ENCODE data around the gene GTPBP2. TPM values are rescaled to one million over a fixed set of nuclear protein-coding genes. Genes with fewer than 3 reads are reported as not detected.
A peak's percentile ranks its signal among the peaks of the same experiment; 100 is the strongest.

Gene GTPBP2
- polyA plus RNA-seq, 1 of the 3 experiments (the other 2 are of a cell fraction), result 83.7 TPM

- no peak overlapping the region for H3K9ac ChIP-seq
- no peak overlapping the region for H3K4me3 ChIP-seq (ENCODE audit: low read depth in 2 of 2, low read length in 1 of 2)
- 49% methylated on average over 12 of the region's 13 CpGs for WGBS (ENCODE audit: low lambda C conversion rate)
- peaks cover 0 to 6% of the 10 kb centered on the region in 2 experiments for H3K36me3 ChIP-seq (replicated peaks in 1 of 2; ENCODE audit: control insufficient read depth in 1 of 2, insufficient read depth in 2 of 2, low read length in 1 of 2)
- H3K9me3 ChIP-seq, result no peaks in the 10 kb centered on the region
- DNase-seq, result peak; percentile 19
- no peaks in the 10 kb centered on the region for H3K9me2 ChIP-seq
- H3K27ac ChIP-seq (ENCODE audit: low read depth in 2 of 2, low read length in 1 of 2), result no peak overlapping the region
- H3F3A ChIP-seq (replicated peaks; ENCODE audit: insufficient read depth), result peaks cover 10% of the 10 kb centered on the region
- H3K4me2 ChIP-seq, result no peak overlapping the region
- ChIA-PET POLR2A (interaction anchor here (1.0 to 6.3 kb wide), 6 partner anchors 10 to 412 kb away, joined by 3 to 33 read pairs (median 4); partner anchors contain the start of genes MAD2L1BP and VEGFA), CTCF (interaction anchor here (0.6 to 7.2 kb wide), 34 partner anchors 8 to 416 kb away, joined by 3 to 118 read pairs (median 5); partner anchors contain the start of genes MRPS18A, RSPH9 and VEGFA)
- H3K4me1 ChIP-seq (ENCODE audit: control insufficient read depth in 1 of 2, insufficient read depth in 2 of 2, low read depth in 1 of 2, low read length in 1 of 2), result peaks cover 0 to 29% of the 10 kb centered on the region in 2 experiments; a peak in 1 of 4 replicates
- no peaks in the 10 kb centered on the region for H3K79me2 ChIP-seq (ENCODE audit: insufficient read depth)
- TF ChIP-seq RCOR1 (IDR thresholded peaks at IDR 0.05; ENCODE audit: low read length) (no peak), CHD2 (IDR thresholded peaks at IDR 0.05; ENCODE audit: low read length, partially characterized antibody) (no peak), FOXM1 (IDR thresholded peaks at IDR 0.05; ENCODE audit: low read depth) (no peak), REST (IDR thresholded peaks at IDR 0.05; ENCODE audit: low read depth, low read length) (no peak), SMC3 (IDR thresholded peaks at IDR 0.05; ENCODE audit: low read depth, low read length) (no peak), RXRA (IDR thresholded peaks at IDR 0.05; ENCODE audit: borderline replicate concordance, low read depth) (no peak), GATA2 (CRISPR knock-in tag; IDR thresholded peaks at IDR 0.05) (no peak), TCF12 (IDR thresholded peaks at IDR 0.05) (no peak), YY1 (IDR thresholded peaks at IDR 0.05; ENCODE audit: low read depth) (no peak), MEF2A (IDR thresholded peaks at IDR 0.05; ENCODE audit: borderline replicate concordance, low read depth) (no peak), FOXJ3 (CRISPR knock-in tag; IDR thresholded peaks at IDR 0.05) (no peak), MAX (IDR thresholded peaks at IDR 0.05; ENCODE audit: low read depth) (no peak)
- no peak overlapping the region for H2AFZ ChIP-seq (ENCODE audit: low read depth)
- H4K20me1 ChIP-seq (ENCODE audit: insufficient read depth), result no peaks in the 10 kb centered on the region
- H3K27me3 ChIP-seq (ENCODE audit: insufficient read depth), result no peaks in the 10 kb centered on the region
Observed at GRCh38 chr6:43666196-43666920, 37.3 kb upstream of the GTPBP2 start.

GRCh38 chr6:43665376-43665775 is 36.3 kb upstream of the GTPBP2 start:
- ChIA-PET CTCF (interaction anchor here (0.5 to 7.2 kb wide), 14 partner anchors 11 to 431 kb away, joined by 3 to 118 read pairs (median 12); partner anchors contain the start of gene VEGFA), POLR2A (interaction anchor here (6.3 kb wide), 1 partner anchor 104 kb away, joined by 33 read pairs; the partner anchor contains the start of gene VEGFA)
- Histone ChIP-seq H3K4me3 (ENCODE audit: low read depth in 2 of 2, low read length in 1 of 2) (no peak overlapping the region), H3K9me3 (no peaks in the 10 kb centered on the region), H3K79me2 (ENCODE audit: insufficient read depth) (no peaks in the 10 kb centered on the region), H3K4me2 (no peak overlapping the region), H3K4me1 (ENCODE audit: control insufficient read depth in 1 of 2, insufficient read depth in 2 of 2, low read depth in 1 of 2, low read length in 1 of 2) (peaks cover 0 to 29% of the 10 kb centered on the region in 2 experiments; a peak in 1 of 4 replicates), H4K20me1 (ENCODE audit: insufficient read depth) (no peaks in the 10 kb centered on the region), H3K27me3 (ENCODE audit: insufficient read depth) (no peaks in the 10 kb centered on the region), H3K9ac (no peak overlapping the region), H3K27ac (ENCODE audit: low read depth in 2 of 2, low read length in 1 of 2) (no peak overlapping the region), H2AFZ (ENCODE audit: low read depth) (no peak overlapping the region), H3F3A (replicated peaks; ENCODE audit: insufficient read depth) (peaks cover 8% of the 10 kb centered on the region), H3K36me3 (replicated peaks in 1 of 2; ENCODE audit: control insufficient read depth in 1 of 2, insufficient read depth in 2 of 2, low read length in 1 of 2) (no peaks in the 10 kb centered on the region), H3K9me2 (no peaks in the 10 kb centered on the region)
- no peak for DNase-seq
- 71% methylated on average over 1 of the region's 1 CpG for WGBS (ENCODE audit: low lambda C conversion rate)
- no peak for TF ChIP-seq YY1 (IDR thresholded peaks at IDR 0.05; ENCODE audit: low read depth)
- TF ChIP-seq FOSL2 (IDR thresholded peaks at IDR 0.05; ENCODE audit: borderline replicate concordance, low read depth), result no peak
- TF ChIP-seq MAX (IDR thresholded peaks at IDR 0.05; ENCODE audit: low read depth), result no peak
- no peak for TF ChIP-seq POLR2AphosphoS5 (IDR thresholded peaks at IDR 0.05; ENCODE audit: low read depth, low read length)
- no peak for TF ChIP-seq SMC3 (IDR thresholded peaks at IDR 0.05; ENCODE audit: low read depth, low read length)
- no peak for TF ChIP-seq CHD2 (IDR thresholded peaks at IDR 0.05; ENCODE audit: low read length, partially characterized antibody)
- TF ChIP-seq TEAD4 (IDR thresholded peaks at IDR 0.05; ENCODE audit: borderline replicate concordance, insufficient read depth), result no peak
- TF ChIP-seq GABPA (IDR thresholded peaks at IDR 0.05; ENCODE audit: low read depth), result no peak
- no peak for TF ChIP-seq USF2 (IDR thresholded peaks at IDR 0.05; ENCODE audit: borderline replicate concordance, low read depth, low read length)
- TF ChIP-seq ELF1 (IDR thresholded peaks at IDR 0.05), result no peak
- no peak; the same call in 1 of the 2 replicates for TF ChIP-seq RXRA (IDR thresholded peaks at IDR 0.05; ENCODE audit: borderline replicate concordance, low read depth)
- no peak for TF ChIP-seq IRF3 (IDR thresholded peaks at IDR 0.05; ENCODE audit: low read depth, low read length)

Data from SK-N-SH (cell line).